Measurements from ENCODE around the gene ELMO1.

ELMO1 gene

GRCh38 chr7:37290731-37291130 is 157.9 kb downstream of the ELMO1 start:
- no peak overlapping the region for H3K4me3 ChIP-seq (ENCODE audit: low read depth, low read length)
- in situ Hi-C loops (cut with HindIII; ENCODE audit: low sequenced_read_pairs): no loop called here
- no peak for DNase-seq (ENCODE audit: low read depth)
- TF ChIP-seq CTCF (IDR thresholded peaks at IDR 0.05; ENCODE audit: low read depth, low read length, missing control alignments): no peak

GRCh38 chr7:37289781-37290180 is 158.9 kb downstream of the ELMO1 start:
- TF ChIP-seq CTCF (IDR thresholded peaks at IDR 0.05; ENCODE audit: low read depth, low read length, missing control alignments): no peak
- H3K4me3 ChIP-seq (ENCODE audit: low read depth, low read length): no peak overlapping the region
- DNase-seq (ENCODE audit: low read depth): no peak
- in situ Hi-C loops (cut with HindIII; ENCODE audit: low sequenced_read_pairs): no loop called here

- H3K4me3 ChIP-seq (ENCODE audit: low read depth, low read length): no peak overlapping the region
- DNase-seq (ENCODE audit: low read depth): no peak
- TF ChIP-seq CTCF (IDR thresholded peaks at IDR 0.05; ENCODE audit: low read depth, low read length, missing control alignments): no peak
- in situ Hi-C loops (cut with HindIII; ENCODE audit: low sequenced_read_pairs): no loop called here
Measured at GRCh38 chr7:37289367-37289766, 159.3 kb downstream of the ELMO1 start.

- no peak for DNase-seq (ENCODE audit: low read depth)
- no peak overlapping the region for H3K4me3 ChIP-seq (ENCODE audit: low read depth, low read length)
- in situ Hi-C loops (cut with HindIII; ENCODE audit: low sequenced_read_pairs): no loop called here
- no peak for TF ChIP-seq CTCF (IDR thresholded peaks at IDR 0.05; ENCODE audit: low read depth, low read length, missing control alignments)
Measured at GRCh38 chr7:37287131-37287855, 161.4 kb downstream of the ELMO1 start.

- TF ChIP-seq CTCF (IDR thresholded peaks at IDR 0.05; ENCODE audit: low read depth, low read length, missing control alignments): no peak
- in situ Hi-C loops (cut with HindIII; ENCODE audit: low sequenced_read_pairs): no loop called here
- DNase-seq (ENCODE audit: low read depth): no peak
- H3K4me3 ChIP-seq (ENCODE audit: low read depth, low read length): no peak overlapping the region
Measured at GRCh38 chr7:37286454-37286832, 162.2 kb downstream of the ELMO1 start.

GRCh38 chr7:37285706-37286453 is 162.8 kb downstream of the ELMO1 start:
- no peak for TF ChIP-seq CTCF (IDR thresholded peaks at IDR 0.05; ENCODE audit: low read depth, low read length, missing control alignments)
- no peak overlapping the region for H3K4me3 ChIP-seq (ENCODE audit: low read depth, low read length)
- DNase-seq (ENCODE audit: low read depth): no peak
- in situ Hi-C loops (cut with HindIII; ENCODE audit: low sequenced_read_pairs): no loop called here

Data from astrocyte of the cerebellum (primary cell).